HG03521 (cell line): ENCODE measurements around the gene ARRDC1.

Experiments used
- ATAC-seq: cut with Tn5 transposase; IDR thresholded peaks from one replicate; pipeline ENCODE4 v1.9.1; 2021; ENCODE audit warnings: mild to moderate bottlenecking, moderate library complexity; ENCODE audit not compliant: unreplicated experiment

Gene ARRDC1

GRCh38 chr9:137638680-137639079 is 33.2 kb downstream of the ARRDC1 start:
- ATAC-seq, result no peak

- ATAC-seq, result no peak
These were observed 34.0 kb downstream of the ARRDC1 start for GRCh38 chr9:137639303-137640051.

- no peak for ATAC-seq
These were observed 35.4 kb downstream of the ARRDC1 start for GRCh38 chr9:137640862-137641261.

- ATAC-seq, result no peak
These were observed 36.7 kb downstream of the ARRDC1 start for GRCh38 chr9:137642118-137642601.

- ATAC-seq, result no peak
These were observed 37.4 kb downstream of the ARRDC1 start for GRCh38 chr9:137642892-137643291.

GRCh38 chr9:137643921-137644320 is 38.4 kb downstream of the ARRDC1 start:
- no peak for ATAC-seq

- ATAC-seq, result no peak
These were observed 39.7 kb downstream of the ARRDC1 start for GRCh38 chr9:137645211-137645610.

- ATAC-seq, result no peak
These were observed 40.9 kb downstream of the ARRDC1 start for GRCh38 chr9:137646341-137646740.

GRCh38 chr9:137647096-137647714 is 41.7 kb downstream of the ARRDC1 start:
- no peak for ATAC-seq

- no peak for ATAC-seq
These were observed 42.9 kb downstream of the ARRDC1 start for GRCh38 chr9:137648396-137648795.

GRCh38 chr9:137649553-137649952 is 44.1 kb downstream of the ARRDC1 start:
- ATAC-seq, result no peak

GRCh38 chr9:137650259-137650658 is 44.8 kb downstream of the ARRDC1 start:
- no peak for ATAC-seq

GRCh38 chr9:137650779-137651178 is 45.3 kb downstream of the ARRDC1 start:
- no peak for ATAC-seq

- ATAC-seq, result no peak
These were observed 50.9 kb downstream of the ARRDC1 start for GRCh38 chr9:137656416-137656815.

- ATAC-seq, result no peak
These were observed 52.1 kb downstream of the ARRDC1 start for GRCh38 chr9:137657606-137658005.

GRCh38 chr9:137658781-137659180 is 53.3 kb downstream of the ARRDC1 start:
- ATAC-seq, result no peak

GRCh38 chr9:137660144-137660543 is 54.7 kb downstream of the ARRDC1 start:
- ATAC-seq, result no peak

GRCh38 chr9:137663584-137663983 is 58.1 kb downstream of the ARRDC1 start:
- no peak for ATAC-seq

GRCh38 chr9:137664676-137665075 is 59.2 kb downstream of the ARRDC1 start:
- ATAC-seq, result no peak
